ENCODE results near the gene MAPK8. TPM values are rescaled to one million over a fixed set of nuclear protein-coding genes. Genes with fewer than 3 reads are reported as not detected.
"Not testable (repeated sequence)": the region's sequence is repeated elsewhere in the genome, so short reads cannot be mapped to it uniquely, and the experiment has no call there.

The MAPK8 gene
- total RNA-seq, 1 donor from 2014 or later = 331 TPM

DNA sequence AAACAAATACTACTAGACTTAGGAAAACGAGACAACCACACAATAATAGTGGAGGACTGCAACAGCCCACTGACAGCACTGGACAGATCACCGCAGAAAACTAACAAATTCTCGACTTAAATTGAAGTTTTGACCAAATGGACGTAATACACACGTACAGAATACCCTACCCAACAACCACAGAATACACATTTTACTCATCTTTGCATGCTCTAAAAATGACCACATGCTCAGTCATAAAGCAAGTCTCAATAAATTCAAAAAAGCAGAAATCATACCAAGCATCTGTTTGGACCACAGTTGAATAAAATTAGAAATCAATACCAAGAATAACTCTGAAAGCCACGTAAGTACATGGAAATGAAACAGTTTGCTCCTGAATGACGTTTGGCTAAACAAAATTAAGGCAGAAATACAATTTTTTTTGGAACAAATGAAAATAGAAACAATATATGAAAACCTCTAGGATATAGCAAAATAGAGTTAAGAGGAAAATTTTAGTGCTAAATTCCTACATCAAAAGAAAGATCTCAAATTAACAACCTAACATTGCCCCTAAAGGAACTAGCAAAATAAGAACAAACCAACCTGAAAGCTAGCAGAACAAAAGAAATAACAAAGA lies 30.6 kb downstream of the MAPK8 start:
- DNase-seq = no peak

- DNase-seq = no peak
Measured at GRCh38 chr10:48340734-48341133, 34.3 kb downstream of the MAPK8 start.

- DNase-seq = no peak
Measured at GRCh38 chr10:48343106-48343505, 36.6 kb downstream of the MAPK8 start.

DNA sequence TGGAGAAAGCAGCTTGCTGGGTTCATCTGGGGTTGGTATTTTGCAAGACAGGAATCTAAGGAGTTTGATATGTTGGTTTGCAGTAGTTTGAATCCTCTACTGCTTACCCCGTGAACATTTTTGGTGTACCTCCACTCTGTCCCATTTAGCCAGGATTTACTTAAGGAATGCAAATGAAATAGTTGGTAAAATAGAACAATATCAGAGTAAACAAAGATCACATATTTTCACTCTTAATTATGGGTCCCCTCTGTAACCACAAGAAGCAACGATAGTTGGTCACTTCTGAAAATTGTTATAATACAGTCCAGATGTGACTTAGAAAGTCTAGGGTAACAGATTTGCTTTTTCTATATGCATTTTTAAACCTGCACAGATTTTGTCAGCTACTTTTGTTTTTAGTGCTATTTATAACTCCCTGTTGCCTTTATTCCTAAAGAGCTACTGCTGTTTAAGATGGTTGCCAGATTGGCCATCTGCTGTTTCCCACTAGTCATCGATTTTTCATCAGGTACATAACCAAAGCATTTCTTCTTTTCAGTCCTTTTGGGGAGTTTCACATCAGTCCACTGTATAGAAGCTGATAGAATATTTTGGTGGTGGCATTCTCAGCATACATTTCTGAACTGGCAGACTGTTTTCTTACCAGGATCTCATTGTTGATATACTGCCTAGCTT lies 37.6 kb downstream of the MAPK8 start:
- no peak for DNase-seq

GRCh38 chr10:48346248-48346647 lies 39.8 kb downstream of the MAPK8 start:
- not testable (repeated sequence) for DNase-seq

DNA sequence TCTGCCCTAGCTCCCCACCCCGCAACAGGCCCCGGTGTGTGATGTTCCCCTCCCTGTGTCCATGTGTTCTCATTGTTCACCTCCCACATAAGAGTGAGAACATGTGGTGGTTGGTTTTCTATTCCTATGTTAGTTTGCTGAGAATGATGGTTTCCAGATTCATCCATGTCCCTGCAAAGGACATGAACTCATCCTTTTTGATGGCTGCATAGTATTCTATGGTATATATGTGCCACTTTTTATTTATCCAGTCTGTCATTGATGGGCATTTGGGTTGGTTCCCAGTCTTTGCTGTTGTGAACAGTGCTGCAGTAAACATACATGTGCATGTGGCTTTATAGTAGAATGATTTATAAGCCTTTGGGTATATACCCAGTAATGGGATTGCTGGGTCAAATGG lies 41.1 kb downstream of the MAPK8 start:
- not testable (repeated sequence) for DNase-seq

GRCh38 chr10:48347943-48348342 lies 41.5 kb downstream of the MAPK8 start:
- not testable (repeated sequence) for DNase-seq

DNA sequence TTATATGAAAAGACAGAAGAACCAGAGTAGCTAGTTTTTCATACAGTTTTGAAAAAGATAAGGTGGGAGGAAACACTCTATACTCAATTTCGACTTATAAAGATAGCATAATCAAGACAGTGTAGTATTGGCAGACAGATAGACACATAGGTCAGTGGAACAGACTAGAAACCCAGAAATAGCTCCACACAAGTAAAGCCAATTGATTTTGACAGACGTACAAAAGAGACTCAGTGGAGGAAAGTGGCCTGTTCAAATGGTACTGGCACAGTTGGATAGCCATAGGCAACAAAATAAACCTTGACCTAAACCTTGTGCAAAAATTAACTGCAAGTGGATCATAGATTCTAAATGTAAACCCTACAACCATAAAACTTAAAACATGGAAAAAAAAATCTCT lies 46.8 kb downstream of the MAPK8 start:
- DNase-seq = no peak

GRCh38 chr10:48357631-48358030 lies 51.2 kb downstream of the MAPK8 start:
- DNase-seq = no peak

DNA sequence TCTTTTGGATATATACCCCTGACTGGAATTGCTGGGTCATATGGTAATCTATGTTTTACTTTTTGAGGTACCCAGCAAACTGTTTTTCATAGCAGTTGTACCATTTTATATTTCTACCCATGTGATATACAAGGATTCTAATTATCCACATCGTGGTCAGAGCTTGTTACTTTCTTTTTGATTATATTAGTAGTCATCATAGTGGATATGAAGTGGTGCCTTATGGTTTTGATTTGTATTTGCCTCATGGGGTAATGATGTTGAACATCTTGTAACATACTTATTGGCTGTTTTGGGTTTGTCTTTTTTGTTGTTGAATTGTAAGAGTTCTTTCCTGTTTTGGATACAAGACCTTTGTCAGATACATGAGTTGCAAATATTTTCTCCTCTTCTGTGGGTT lies 51.7 kb downstream of the MAPK8 start:
- no peak for DNase-seq

- no peak for DNase-seq
Measured at GRCh38 chr10:48358838-48359237, 52.4 kb downstream of the MAPK8 start.

DNA sequence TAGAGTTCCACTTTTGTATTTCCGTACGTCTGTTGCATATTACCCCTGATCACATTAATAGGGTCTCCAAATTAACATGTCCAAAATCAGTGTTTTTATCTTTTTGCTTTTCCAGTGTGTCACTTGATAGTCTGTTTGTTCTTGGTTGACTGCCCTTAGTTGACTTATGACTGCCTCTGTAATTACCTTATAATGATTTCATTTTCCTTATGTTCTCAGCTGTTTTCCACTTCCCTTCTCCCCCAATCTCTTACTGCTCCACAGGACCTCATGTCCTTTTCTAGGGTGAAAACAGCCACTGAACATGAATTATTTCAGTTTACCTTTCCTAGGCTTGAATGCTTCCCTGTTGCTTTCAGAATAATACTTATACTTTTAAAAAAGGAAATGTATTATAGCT lies 54.7 kb downstream of the MAPK8 start:
- no peak for DNase-seq

DNA sequence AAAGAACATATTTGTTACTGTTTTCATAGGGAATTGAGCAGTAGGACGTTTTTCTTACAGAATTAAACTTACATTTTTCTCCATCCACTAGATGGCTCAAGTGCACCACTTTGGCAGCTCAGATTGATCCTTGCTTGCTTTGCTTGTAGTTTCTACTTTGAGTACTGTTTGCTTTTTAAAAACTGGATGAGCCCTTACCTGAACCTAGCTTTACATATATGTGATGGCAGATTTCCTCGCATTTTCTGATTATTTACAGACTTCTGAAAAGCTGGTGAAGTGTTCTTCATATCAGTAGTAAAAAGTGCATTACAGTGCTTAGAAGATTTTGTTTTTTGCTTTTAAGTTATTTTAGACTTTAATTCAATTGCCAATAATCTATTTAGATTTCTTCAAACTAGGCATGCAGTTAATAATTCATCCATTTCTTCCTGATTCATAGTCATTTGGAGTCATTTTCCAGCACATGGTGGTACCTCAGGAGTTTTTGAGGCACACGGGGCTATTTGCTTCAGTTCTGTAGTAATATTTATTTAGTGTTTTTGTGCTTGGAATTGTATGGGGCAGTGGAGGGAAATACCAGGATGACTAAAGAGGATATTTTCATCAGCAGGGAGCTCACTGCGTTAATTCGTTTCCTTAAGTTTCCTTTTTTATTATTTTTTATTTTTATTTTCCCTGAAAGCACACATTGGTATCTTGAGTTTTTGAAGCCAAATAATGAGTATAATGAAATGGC lies 57.3 kb downstream of the MAPK8 start:
- DNase-seq = peak; percentile 10

- no peak for DNase-seq
Measured at GRCh38 chr10:48364659-48365405, 58.4 kb downstream of the MAPK8 start.

- no peak for DNase-seq
Measured at GRCh38 chr10:48365668-48366067, 59.2 kb downstream of the MAPK8 start.

DNA sequence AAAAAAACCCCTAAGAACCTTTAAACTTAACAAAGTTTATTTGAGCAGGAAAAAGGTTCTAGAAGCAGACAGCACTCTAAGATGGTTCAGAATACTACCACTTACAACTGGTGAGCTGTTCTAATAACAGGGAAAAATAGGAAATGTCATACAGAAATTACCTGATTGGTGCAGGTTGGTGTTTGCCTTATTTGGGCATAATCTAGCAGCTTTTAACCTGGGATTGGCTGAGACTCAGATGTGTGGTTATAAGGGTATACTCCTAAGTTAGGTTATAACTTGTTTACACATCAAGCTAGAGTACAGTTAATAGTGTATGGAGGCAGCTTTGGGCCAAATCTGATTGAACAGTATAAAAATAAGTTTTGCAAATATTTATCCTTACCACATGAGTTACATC lies 59.8 kb downstream of the MAPK8 start:
- no peak for DNase-seq

- DNase-seq = no peak
Measured at GRCh38 chr10:48369501-48369900, 63.0 kb downstream of the MAPK8 start.

DNA sequence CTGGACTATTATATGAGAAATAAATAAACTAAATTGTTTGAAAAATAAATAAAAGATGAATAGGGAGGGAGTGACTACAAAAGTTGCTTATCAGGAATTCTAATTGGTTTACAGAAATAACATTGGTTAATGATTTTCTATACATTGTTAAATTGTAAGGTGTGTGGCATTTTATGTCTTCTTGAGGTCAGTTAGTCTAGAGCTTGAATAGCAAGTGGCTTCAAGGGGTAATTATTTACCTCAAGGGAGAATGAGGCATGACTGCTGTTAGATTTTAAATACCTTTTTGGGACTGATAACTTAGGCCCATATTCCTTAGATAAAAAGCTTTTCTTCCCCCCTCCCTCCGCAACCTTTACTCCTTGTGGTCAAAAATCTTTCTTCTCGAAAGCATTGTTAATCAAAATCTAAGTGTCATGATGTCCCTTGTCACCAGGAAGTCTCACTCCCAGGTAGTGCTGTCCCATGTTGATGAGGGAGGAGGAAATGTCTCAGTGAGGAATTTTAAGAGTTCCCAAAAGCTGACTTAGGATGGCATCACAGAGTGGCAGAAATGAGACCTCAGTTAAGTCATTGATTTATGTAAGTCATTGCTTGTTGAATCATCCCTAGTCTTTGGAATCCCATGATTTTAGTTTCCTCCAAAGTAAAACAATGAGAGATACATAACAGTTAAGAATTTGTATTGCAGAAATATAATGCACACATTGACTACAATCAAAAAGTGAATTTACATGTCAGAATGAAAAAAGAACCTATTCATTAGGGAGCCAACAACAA lies 71.5 kb downstream of the MAPK8 start:
- DNase-seq = no peak

DNA sequence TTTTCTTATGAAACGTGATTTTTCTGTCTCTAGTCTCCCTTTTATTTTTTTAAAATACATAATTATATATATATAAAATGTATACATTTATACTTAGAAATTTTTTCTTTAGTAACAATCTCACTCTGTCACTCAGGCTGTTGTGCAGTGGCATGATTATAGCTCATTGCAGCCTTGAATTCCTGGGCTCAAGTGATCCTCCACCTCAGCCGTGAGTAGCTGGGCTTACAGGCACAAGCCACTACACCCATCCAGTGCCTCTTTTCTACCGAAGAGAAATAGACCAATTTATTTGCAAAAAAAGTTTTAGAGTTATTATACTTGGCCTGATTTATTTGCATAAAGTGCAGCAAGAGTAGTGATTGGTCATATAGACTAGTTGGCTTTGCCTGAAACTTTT lies 72.2 kb downstream of the MAPK8 start:
- no peak for DNase-seq

DNA sequence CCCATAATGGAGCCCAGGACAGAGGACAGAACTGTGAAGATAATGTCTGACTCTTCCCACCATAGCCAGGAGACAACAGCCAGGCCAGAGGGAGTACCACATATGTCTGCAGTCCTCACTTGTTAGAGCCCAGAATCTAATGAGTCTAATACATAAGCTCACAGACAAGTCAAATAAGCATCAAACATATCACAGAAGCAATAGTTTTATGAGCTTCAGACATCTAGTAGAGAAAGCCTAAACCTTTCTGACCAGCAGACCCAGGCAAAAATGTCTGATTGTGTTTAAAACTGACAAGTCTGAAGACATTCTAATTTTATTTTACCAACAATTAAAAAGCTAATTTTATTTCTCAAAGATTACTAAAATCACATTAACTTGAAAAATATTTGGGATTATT lies 75.5 kb downstream of the MAPK8 start:
- no peak for DNase-seq

DNA sequence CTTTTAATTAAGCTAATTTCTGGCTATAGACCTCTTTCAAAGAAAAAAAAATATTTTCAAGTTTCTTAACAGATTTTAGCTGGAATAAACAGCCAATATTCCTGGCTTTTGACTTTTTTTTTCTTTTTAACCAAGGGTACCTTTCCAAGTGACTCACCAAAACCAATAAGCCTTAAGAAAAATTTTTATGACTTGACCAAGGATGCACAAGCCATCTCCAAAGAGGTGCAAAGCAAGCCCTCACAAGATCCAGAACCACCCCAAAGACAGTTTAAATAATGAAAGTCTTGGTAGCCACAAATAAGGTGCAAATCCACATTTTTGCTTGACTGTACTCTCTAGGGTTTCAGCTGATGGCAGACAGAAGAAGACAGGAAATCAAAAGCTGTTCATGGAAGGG lies 76.5 kb downstream of the MAPK8 start:
- no peak for DNase-seq

DNA sequence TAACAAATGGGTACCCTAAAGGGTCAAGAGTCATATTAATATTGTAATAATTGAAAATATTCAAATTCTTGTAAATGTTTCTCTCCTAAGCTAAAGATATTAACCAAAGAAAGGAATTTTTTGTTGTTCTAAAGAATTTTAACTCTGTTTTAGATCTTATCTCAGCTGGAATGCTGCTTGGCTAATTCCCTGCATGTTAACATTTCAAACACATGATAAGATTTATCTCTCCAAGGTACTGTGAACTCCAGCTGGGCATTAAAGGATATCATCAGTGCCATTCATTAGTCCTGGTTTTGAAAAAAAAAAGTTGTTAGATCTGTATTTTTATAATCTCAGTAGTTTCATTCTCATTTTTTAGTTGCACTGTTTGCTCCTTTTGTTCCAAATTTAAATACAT lies 76.9 kb downstream of the MAPK8 start:
- no peak for DNase-seq

Data from occipital lobe (tissue), 2 donors.